HEK293T (cell line): ENCODE results near the gene GRK6.

ENCODE experiments used
- CTCF ChIA-PET: fragments of 350-600 bp; formaldehyde crosslinking; extraction: SDS; loops from one replicate; lab custom pipeline; 2021; ENCODE audit warnings: antibody characterized with exemption, inconsistent platforms; lab: Yijun Ruan, JAX
- POLR2A ChIA-PET: fragments of 350-600 bp; formaldehyde crosslinking; extraction: SDS; loops from one replicate; lab custom pipeline; 2020; ENCODE audit warnings: antibody characterized with exemption, inconsistent platforms; lab: Yijun Ruan, JAX
- DNase-seq: peaks from one replicate; pipeline ENCODE4 v3.0.0; 2012; ENCODE audit warnings: mixed read lengths; ENCODE audit errors: extremely low spot score
- ARNT ChIP-seq: fragments of 450-650 bp; IDR thresholded peaks from 2 replicates; pipeline ENCODE4 v1.6.1; 2017; ENCODE audit warnings: mild to moderate bottlenecking
- BHLHE40 ChIP-seq: fragments of 450-650 bp; IDR thresholded peaks from 2 replicates; pipeline ENCODE4 v1.6.1; 2016; ENCODE audit warnings: mild to moderate bottlenecking, moderate library complexity, borderline replicate concordance
- CTBP1 ChIP-seq: fragments of 450-650 bp; IDR thresholded peaks from 2 replicates; pipeline ENCODE4 v1.6.1; 2016; ENCODE audit warnings: borderline replicate concordance
- ELF4 ChIP-seq: fragments of 450-650 bp; IDR thresholded peaks from 2 replicates; pipeline ENCODE4 v1.6.1; 2017; ENCODE audit warnings: antibody characterized with exemption
- FOXA1 ChIP-seq: fragments of 450-650 bp; IDR thresholded peaks from 2 replicates; pipeline ENCODE4 v1.6.1; 2016; ENCODE audit warnings: mild to moderate bottlenecking
- FOXM1 ChIP-seq: fragments of 450-650 bp; IDR thresholded peaks from 2 replicates; pipeline ENCODE4 v1.6.1; 2017; ENCODE audit warnings: mild to moderate bottlenecking, borderline replicate concordance
- HDGF ChIP-seq: fragments of 450-650 bp; IDR thresholded peaks from 2 replicates; pipeline ENCODE4 v1.6.1; 2017; ENCODE audit warnings: antibody characterized with exemption, borderline replicate concordance
- L3MBTL2 ChIP-seq: fragments of 450-650 bp; conservative IDR thresholded peaks from 2 replicates; pipeline ENCODE4 v1.6.1; 2016; ENCODE audit warnings: mild to moderate bottlenecking
- LEF1 ChIP-seq: fragments of 450-650 bp; IDR thresholded peaks from 2 replicates; pipeline ENCODE4 v1.6.1; 2017; ENCODE audit warnings: mild to moderate bottlenecking, borderline replicate concordance
- NFRKB ChIP-seq: fragments of 450-650 bp; IDR thresholded peaks from 2 replicates; pipeline ENCODE4 v1.6.1; 2016; ENCODE audit warnings: mild to moderate bottlenecking, moderate library complexity
- PKNOX1 ChIP-seq: fragments of 450-650 bp; IDR thresholded peaks from 2 replicates; pipeline ENCODE4 v1.6.1; 2016
- SP1 ChIP-seq: fragments of 450-650 bp; IDR thresholded peaks from 2 replicates; pipeline ENCODE4 v1.6.1; 2017
- SUZ12 ChIP-seq: fragments of 450-650 bp; IDR thresholded peaks from 2 replicates; pipeline ENCODE4 v1.6.1; 2016; ENCODE audit warnings: mild to moderate bottlenecking
- TARDBP ChIP-seq: fragments of 450-650 bp; IDR thresholded peaks from 2 replicates; pipeline ENCODE4 v1.6.1; 2016
- ZNF384 ChIP-seq: fragments of 450-650 bp; IDR thresholded peaks from 2 replicates; pipeline ENCODE4 v1.6.1; 2016

The GRK6 gene

GRCh38 chr5:177450667-177451424, 24.4 kb downstream of the GRK6 start:
- ChIA-PET POLR2A (interaction anchor here (0.7 to 3.0 kb wide), 3 partner anchors 24 to 60 kb away, joined by 3 to 11 read pairs (median 5); partner anchors contain the start of gene GRK6), CTCF (interaction anchor here (0.5 to 1.2 kb wide), 2 partner anchors 60 to 69 kb away, joined by 4 read pairs; no protein-coding TSS in a partner anchor)
- DNase-seq = no peak
- no peak for TF ChIP-seq NFRKB
- TF ChIP-seq FOXA1 = no peak
- TF ChIP-seq ZNF384 = no peak
- no peak for TF ChIP-seq SUZ12
- TF ChIP-seq HDGF = no peak
- TF ChIP-seq PKNOX1 = no peak
- no peak for TF ChIP-seq ELF4
- no peak for TF ChIP-seq SP1
- TF ChIP-seq BHLHE40 = no peak

- ChIA-PET CTCF (interaction anchor here (0.6 to 5.1 kb wide), 4 partner anchors 12 to 63 kb away, joined by 3 to 50 read pairs (median 9); no protein-coding TSS in a partner anchor), POLR2A (interaction anchor here (0.8 to 3.9 kb wide), 8 partner anchors 8 to 101 kb away, joined by 3 to 32 read pairs (median 6); partner anchors contain the start of genes GRK6, LMAN2, PDLIM7 and PRR7)
- DNase-seq = no peak
- no peak for TF ChIP-seq CTBP1
- TF ChIP-seq FOXM1 = no peak
- TF ChIP-seq SUZ12 = no peak
- TF ChIP-seq BHLHE40 = no peak
- no peak for TF ChIP-seq ARNT
- no peak for TF ChIP-seq ZNF384
Measured at GRCh38 chr5:177452688-177453638, 26.5 kb downstream of the GRK6 start.

GRCh38 chr5:177453852-177454396, 27.4 kb downstream of the GRK6 start:
- ChIA-PET POLR2A (interaction anchor here (1.3 to 3.9 kb wide), 9 partner anchors 9 to 75 kb away, joined by 3 to 34 read pairs (median 11); partner anchors contain the start of genes PDLIM7 and PRR7), CTCF (interaction anchor here (0.6 to 5.1 kb wide), 11 partner anchors 8 to 144 kb away, joined by 3 to 50 read pairs (median 6); partner anchors contain the start of gene PDLIM7)
- peak; percentile 39 for DNase-seq
- TF ChIP-seq TARDBP (no peak), LEF1 (no peak), NFRKB (no peak)

- ChIA-PET CTCF (interaction anchor here (0.6 to 5.1 kb wide), 19 partner anchors 9 to 341 kb away, joined by 3 to 50 read pairs (median 5); partner anchors contain the start of gene PDLIM7), POLR2A (interaction anchor here (1.0 to 3.9 kb wide), 18 partner anchors 8 to 144 kb away, joined by 3 to 34 read pairs (median 6); partner anchors contain the start of genes GRK6, LMAN2, PDLIM7 and PRR7)
- DNase-seq = peak; percentile 96
- TF ChIP-seq ARNT (peak; percentile 67), FOXA1 (no peak), LEF1 (peak; percentile 94), CTBP1 (no peak), FOXM1 (peak; percentile 59; the same call in 1 of the 2 replicates)
Measured at GRCh38 chr5:177454397-177455035, 28.0 kb downstream of the GRK6 start.

GRCh38 chr5:177455036-177455660, 28.7 kb downstream of the GRK6 start:
- POLR2A ChIA-PET = interaction anchor here (0.7 to 3.9 kb wide), 21 partner anchors 8 to 145 kb away, joined by 3 to 34 read pairs (median 5); partner anchors contain the start of genes GRK6, LMAN2, PDLIM7 and PRR7
- CTCF ChIA-PET = interaction anchor here (0.6 to 5.1 kb wide), 27 partner anchors 10 to 444 kb away, joined by 3 to 50 read pairs (median 4); partner anchors contain the start of gene PDLIM7
- DNase-seq = peak; percentile 82
- no peak for TF ChIP-seq ELF4
- no peak for TF ChIP-seq TARDBP
- TF ChIP-seq L3MBTL2 = peak; percentile 85
- no peak for TF ChIP-seq ZNF384
